Left ventricle myocardium superior (tissue), 1 donor: Measurements from ENCODE around the gene SYDE1. TPM values are rescaled to one million over a fixed set of nuclear protein-coding genes. Genes with fewer than 3 reads are reported as not detected.

Source experiments
- ATAC-seq: fragments of 200-7000 bp; cut with Tn5 transposase; one replicate; pipeline ENCODE4 v1.9.1; 2020; ENCODE audit warnings: mild to moderate bottlenecking, moderate library complexity
- DNase-seq: peaks from one replicate; pipeline ENCODE4 v3.0.0-alpha.2; 2020
- intact Hi-C: fragments of 100-400 bp; cut with micrococcal nuclease; formaldehyde crosslinking; loops from one replicate; pipeline ENCODE4 v1.11.0; 2022
- total RNA-seq: library from RNA; stranded (reverse); fragmentation: NEBNext Ultra II Directional; extraction: Animal tissue kit (Norgen Biotek cat#: 25700); gene quantifications from one replicate; pipeline ENCODE4 v1.2.1, GENCODE V29; 2021
- donor health status: DM: no; HTN: yes; CAD: no; lungs with severe emphysema.

Gene SYDE1
- total RNA-seq, 1 donor from 2014 or later = 15.1 TPM

GRCh38 chr19:15120135-15121026, 13.2 kb downstream of the SYDE1 start:
- intact Hi-C loops = no loop called here
- DNase-seq = no peak
- ATAC-seq = no peak

- intact Hi-C loops = no loop called here
- ATAC-seq = no peak
- no peak for DNase-seq
Measured at GRCh38 chr19:15122331-15123030, 15.3 kb downstream of the SYDE1 start.

GRCh38 chr19:15123031-15123890, 16.1 kb downstream of the SYDE1 start:
- peak; percentile 31 for DNase-seq

DNA sequence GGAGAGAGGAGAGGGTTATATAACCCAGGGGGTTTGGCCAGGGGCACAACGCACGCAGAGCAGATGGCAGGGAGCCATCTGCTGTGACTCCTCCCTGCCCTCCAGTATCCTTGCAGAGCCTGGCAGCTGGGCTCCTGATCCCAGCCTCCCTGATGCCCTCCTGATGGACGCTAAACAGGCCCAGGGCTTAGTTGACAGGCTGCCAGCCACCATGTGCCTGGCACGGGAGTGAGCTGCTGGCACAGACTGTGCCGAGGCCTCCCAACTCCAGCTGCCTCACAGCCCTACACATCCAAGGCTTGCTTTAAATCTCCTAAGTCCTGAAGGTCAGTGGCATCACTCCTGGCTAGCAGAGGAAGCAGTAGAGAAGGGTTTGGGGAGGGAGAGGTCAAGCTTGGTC, 16.7 kb downstream of the SYDE1 start:
- DNase-seq = peak; percentile 92
- peak; percentile 71 for ATAC-seq
- intact Hi-C loops = no loop called here

More at GRCh38 chr19:15123031-15123890, 16.1 kb downstream of the SYDE1 start:
- intact Hi-C loops = no loop called here
- no peak for ATAC-seq

- peak; percentile 10 for ATAC-seq
- DNase-seq = no peak
- intact Hi-C loops = no loop called here
Measured at GRCh38 chr19:15124572-15125231, 17.5 kb downstream of the SYDE1 start.

GRCh38 chr19:15125232-15126067, 18.2 kb downstream of the SYDE1 start:
- intact Hi-C loops = no loop called here
- ATAC-seq = peak; percentile 87
- peak; percentile 99 for DNase-seq

GRCh38 chr19:15126131-15126910, 19.1 kb downstream of the SYDE1 start:
- intact Hi-C loops = no loop called here
- DNase-seq = no peak
- ATAC-seq = no peak

DNA sequence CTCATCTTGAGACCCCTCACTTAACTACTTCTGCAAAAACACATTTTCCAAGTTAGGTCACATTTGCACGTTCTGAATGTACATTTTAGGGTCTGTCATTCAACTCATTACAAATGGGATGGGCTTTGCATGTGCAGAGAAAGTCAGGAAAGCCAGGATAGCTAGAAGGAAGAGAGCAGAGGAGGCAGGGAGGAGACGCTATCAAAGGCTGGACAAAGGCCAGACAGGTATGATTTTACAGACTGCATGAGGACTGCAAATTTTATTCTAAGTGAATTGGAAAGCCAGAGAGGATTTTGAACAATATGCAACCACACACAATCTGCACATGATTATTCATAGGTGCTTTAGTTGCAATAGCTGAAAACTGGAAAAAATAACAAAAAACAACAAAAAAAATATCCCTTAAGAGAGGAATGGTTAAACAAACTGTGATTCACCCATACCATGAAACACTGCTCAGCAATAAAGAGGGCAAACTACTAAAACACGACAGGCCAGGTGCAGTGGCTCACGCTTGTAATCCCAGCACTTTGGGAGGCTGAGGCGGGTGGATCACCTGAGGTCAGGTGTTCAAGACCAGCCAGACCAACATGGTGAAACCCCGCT, 21.1 kb downstream of the SYDE1 start:
- DNase-seq (no peak), ATAC-seq (no peak)
- intact Hi-C loops = no loop called here

DNA sequence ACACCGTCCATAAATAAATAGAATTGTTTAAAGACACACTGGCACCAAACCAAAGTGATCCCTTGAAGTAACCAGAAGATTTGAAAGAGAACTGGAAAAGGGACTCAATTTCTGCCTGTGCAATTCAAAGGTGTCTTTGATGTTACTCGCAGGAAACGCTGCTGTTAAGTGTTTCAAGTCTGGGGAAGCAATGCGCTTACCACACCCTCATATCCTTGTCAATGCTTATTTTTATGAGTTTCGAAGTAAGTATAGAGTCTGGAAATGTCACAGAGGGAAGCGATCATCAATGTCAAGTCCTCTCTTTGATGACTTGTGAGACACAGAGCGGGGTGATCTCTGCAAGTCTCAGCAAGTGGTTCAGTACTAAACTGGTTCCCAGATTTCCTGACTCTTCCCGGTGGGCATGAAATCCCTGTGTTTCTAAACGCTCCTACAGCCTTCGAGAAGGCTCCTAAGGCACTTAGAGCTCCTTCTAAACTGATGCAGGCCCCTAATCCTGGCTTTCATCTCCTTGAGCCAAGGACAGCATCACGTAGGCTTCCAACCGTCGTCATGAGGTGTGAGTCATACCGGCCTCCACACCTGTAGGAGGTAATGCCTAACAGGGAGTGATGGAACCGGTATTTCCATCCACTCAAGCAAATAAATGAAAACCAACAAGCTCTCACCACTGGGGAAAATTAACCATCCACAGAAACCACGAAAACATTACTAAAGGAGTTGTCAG, 22.8 kb downstream of the SYDE1 start:
- no peak for ATAC-seq
- DNase-seq = no peak
- intact Hi-C loops = no loop called here

DNA sequence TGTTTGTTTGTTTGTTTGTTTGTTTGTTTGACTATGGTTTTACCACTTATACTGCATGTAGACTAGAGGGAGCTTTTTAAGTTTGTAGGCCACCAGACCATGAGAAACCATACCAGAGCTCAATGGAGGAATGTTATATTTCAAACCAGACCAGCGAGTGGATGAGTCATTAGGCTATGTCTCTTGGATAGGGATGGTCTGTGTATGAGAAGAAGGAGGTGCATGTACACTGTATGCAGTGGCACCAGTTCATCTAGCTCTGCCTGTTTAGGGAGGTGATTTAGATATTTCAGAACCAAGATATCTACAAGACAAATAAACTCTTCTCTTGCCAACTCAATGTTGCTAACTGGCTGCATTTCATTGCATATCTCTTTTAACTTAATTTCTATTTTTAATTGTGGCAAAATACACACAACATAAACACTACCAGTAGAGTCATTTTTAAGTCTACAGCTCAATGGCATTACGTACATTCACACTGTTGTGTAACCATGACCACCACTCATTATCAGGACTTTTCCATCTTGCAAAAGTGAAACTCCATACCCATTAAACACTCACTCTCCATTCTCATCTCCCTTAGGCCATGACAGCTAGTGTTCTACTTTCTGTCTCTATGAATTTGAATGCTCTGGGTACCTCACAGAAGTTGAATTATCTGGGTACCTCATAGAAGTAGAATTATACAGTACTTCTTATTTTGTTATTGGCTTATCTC, 29.2 kb downstream of the SYDE1 start:
- ATAC-seq = no peak
- intact Hi-C loops = no loop called here
- no peak for DNase-seq

GRCh38 chr19:15137777-15138176, 30.6 kb downstream of the SYDE1 start:
- intact Hi-C loops = no loop called here
- ATAC-seq (no peak), DNase-seq (no peak)

GRCh38 chr19:15138427-15138826, 31.2 kb downstream of the SYDE1 start:
- DNase-seq (no peak), ATAC-seq (no peak)
- intact Hi-C loops = no loop called here

- DNase-seq = no peak
- intact Hi-C loops = no loop called here
- no peak for ATAC-seq
Measured at GRCh38 chr19:15141143-15141542, 33.9 kb downstream of the SYDE1 start.

- DNase-seq (no peak), ATAC-seq (no peak)
- intact Hi-C loops = no loop called here
Measured at GRCh38 chr19:15142313-15142712, 35.1 kb downstream of the SYDE1 start.

DNA sequence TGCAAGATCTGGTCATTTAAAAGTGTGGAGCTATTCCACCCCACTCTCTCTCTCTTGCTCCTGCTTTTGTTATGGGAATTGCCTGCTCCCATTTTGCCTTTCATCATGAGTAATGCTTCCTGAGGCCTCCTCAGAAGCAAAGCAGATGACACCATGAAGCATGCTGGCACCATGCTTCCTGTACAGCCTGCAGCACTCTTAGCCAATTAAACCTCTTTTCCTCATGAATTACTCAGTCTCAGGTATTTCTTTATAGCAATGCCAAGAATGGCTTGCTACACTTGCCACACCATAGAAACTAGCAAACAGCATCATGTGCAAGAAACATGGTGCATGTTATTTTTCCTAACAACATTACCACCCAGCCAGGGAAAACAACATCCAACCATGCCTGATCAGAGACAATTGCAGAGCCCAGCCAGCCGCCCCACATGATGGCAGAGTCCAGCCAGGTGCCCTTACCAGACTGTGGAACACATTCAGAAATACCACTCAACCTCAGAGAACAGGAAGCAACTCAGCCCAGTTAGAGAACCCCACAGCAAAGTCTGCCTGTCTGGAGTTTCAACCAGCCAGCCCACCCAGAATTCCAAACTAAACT, 36.9 kb downstream of the SYDE1 start:
- no peak for DNase-seq
- intact Hi-C loops = no loop called here
- ATAC-seq = no peak
